H1 (cell line): Measurements from ENCODE around the gene KRT80. TPM values are rescaled to one million over a fixed set of nuclear protein-coding genes. Genes with fewer than 3 reads are reported as not detected.

Experiments used
- CBX8 ChIP-seq: fragments of 300-800, 300-1000 bp; sonication (generic); IDR thresholded peaks from 2 replicates; pipeline ENCODE4 v1.7.1; 2016; ENCODE audit warnings: low read depth, low read length, borderline replicate concordance
- CHD1 ChIP-seq: IDR thresholded peaks from 2 replicates; pipeline ENCODE4 v1.6.1; 2012; ENCODE audit warnings: low read depth, low read length, improper control_type of control experiment
- CREB1 ChIP-seq: IDR thresholded peaks from 2 replicates; pipeline ENCODE4 v1.6.1; 2012; ENCODE audit warnings: inconsistent platforms
- HDAC6 ChIP-seq: IDR thresholded peaks from one replicate; pipeline ENCODE4 v1.7.1; 2012; ENCODE audit warnings: low read depth, mild to moderate bottlenecking, inconsistent platforms, low read length, moderate library complexity
- NANOG ChIP-seq: IDR thresholded peaks from 2 replicates; pipeline ENCODE4 v1.6.1; 2011; ENCODE audit warnings: low read length, low read depth, mild to moderate bottlenecking, inconsistent platforms; ENCODE audit not compliant: insufficient read depth, poor library complexity, severe bottlenecking
- PHF8 ChIP-seq: fragments of 200-600 bp; sonication (generic); conservative IDR thresholded peaks from 2 replicates; pipeline ENCODE4 v1.7.1; 2012; ENCODE audit warnings: low read depth, mild to moderate bottlenecking, inconsistent platforms, low read length, moderate library complexity
- POLR2A ChIP-seq, 2 experiments: IDR thresholded peaks; 1 replicate in 1 of 2; 2 replicates in 1 of 2; pipeline ENCODE4 v1.6.1; 2011; ENCODE audit warnings: low read depth in 2 of 2, low read length in 2 of 2, mild to moderate bottlenecking in 2 of 2; ENCODE audit errors: control extremely low read depth in 1 of 2
- RXRA ChIP-seq: IDR thresholded peaks from 2 replicates; pipeline ENCODE4 v1.6.1; 2011; ENCODE audit warnings: low read depth, mild to moderate bottlenecking, low read length, moderate library complexity; ENCODE audit not compliant: insufficient read depth
- SIRT6 ChIP-seq: IDR thresholded peaks from one replicate; pipeline ENCODE4 v1.7.1; 2012; ENCODE audit warnings: low read length, inconsistent platforms
- TBP ChIP-seq: IDR thresholded peaks from 2 replicates; pipeline ENCODE4 v1.6.1; 2011; ENCODE audit warnings: low read depth, low read length, improper control_type of control experiment
- ZNF274 ChIP-seq: IDR thresholded peaks from 2 replicates; pipeline ENCODE4 v1.7.0; 2012; ENCODE audit warnings: low read length, borderline replicate concordance; ENCODE audit errors: extremely low read depth
- polyA plus RNA-seq, 7 experiments: library from polyadenylated mRNA; depleted of rRNA in 3 of 7; stranded (reverse) in 5 of 7; unstranded in 2 of 7; fragments of >200 nt in 5 of 7; fragments of 200-250 nt in 2 of 7; gene quantifications; 1 replicate in 5 of 7; 2 replicates in 1 of 7; 4 replicates in 1 of 7; pipeline versions ENCODE4 v1.2.1 to v1.2.3, GENCODE V29; 2011 to 2013; ENCODE audit warnings: missing spikeins in 2 of 7, mixed read lengths in 2 of 7
- total RNA-seq: library from RNA; stranded (reverse); fragmentation: NEBNext Ultra II Directional; extraction: Animal tissue kit (Norgen Biotek cat#: 25700); gene quantifications from 2 replicates; pipeline ENCODE4 v1.2.1, GENCODE V29; 2021
- TF ChIP-seq, protein P1 (sequence below): fragments of 300-600 bp; sonication (generic); IDR thresholded peaks from 2 replicates; pipeline ENCODE4 v1.7.1; 2012; ENCODE audit warnings: low read length, moderate library complexity, mild to moderate bottlenecking, inconsistent platforms; ENCODE audit not compliant: insufficient replicate concordance
- TF ChIP-seq, protein P2 (sequence below): IDR thresholded peaks from 2 replicates; pipeline ENCODE4 v1.6.1; 2011; ENCODE audit warnings: low read depth, mild to moderate bottlenecking, low read length; ENCODE audit not compliant: insufficient read depth

Gene KRT80
- total and polyA plus RNA-seq, 2 of the 8 experiments (the other 6 are each of a cell fraction or from before 2014, with no cell fraction given) = 0.05 TPM; not detected in 1

DNA sequence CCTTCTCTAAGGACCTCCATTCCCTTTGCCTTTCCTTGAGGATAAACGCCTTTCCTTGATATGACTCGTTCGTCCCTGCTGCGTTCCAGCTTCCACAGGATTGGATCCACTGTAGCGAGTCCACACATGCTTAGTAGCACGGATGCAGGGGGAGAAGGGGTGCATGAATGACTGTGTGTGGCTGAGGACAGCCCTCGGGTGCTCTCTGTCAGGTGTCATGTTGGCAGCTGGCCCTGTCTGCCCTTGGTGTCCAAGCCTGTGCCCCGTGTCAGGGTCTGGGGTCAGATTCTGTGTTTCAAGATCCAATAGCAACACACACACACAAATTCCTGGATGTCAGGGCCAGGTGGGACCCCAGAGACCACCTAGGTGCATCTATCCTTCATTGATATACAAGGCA, 17.5 kb upstream of the KRT80 start (continued):
- TF ChIP-seq, protein P1, sequence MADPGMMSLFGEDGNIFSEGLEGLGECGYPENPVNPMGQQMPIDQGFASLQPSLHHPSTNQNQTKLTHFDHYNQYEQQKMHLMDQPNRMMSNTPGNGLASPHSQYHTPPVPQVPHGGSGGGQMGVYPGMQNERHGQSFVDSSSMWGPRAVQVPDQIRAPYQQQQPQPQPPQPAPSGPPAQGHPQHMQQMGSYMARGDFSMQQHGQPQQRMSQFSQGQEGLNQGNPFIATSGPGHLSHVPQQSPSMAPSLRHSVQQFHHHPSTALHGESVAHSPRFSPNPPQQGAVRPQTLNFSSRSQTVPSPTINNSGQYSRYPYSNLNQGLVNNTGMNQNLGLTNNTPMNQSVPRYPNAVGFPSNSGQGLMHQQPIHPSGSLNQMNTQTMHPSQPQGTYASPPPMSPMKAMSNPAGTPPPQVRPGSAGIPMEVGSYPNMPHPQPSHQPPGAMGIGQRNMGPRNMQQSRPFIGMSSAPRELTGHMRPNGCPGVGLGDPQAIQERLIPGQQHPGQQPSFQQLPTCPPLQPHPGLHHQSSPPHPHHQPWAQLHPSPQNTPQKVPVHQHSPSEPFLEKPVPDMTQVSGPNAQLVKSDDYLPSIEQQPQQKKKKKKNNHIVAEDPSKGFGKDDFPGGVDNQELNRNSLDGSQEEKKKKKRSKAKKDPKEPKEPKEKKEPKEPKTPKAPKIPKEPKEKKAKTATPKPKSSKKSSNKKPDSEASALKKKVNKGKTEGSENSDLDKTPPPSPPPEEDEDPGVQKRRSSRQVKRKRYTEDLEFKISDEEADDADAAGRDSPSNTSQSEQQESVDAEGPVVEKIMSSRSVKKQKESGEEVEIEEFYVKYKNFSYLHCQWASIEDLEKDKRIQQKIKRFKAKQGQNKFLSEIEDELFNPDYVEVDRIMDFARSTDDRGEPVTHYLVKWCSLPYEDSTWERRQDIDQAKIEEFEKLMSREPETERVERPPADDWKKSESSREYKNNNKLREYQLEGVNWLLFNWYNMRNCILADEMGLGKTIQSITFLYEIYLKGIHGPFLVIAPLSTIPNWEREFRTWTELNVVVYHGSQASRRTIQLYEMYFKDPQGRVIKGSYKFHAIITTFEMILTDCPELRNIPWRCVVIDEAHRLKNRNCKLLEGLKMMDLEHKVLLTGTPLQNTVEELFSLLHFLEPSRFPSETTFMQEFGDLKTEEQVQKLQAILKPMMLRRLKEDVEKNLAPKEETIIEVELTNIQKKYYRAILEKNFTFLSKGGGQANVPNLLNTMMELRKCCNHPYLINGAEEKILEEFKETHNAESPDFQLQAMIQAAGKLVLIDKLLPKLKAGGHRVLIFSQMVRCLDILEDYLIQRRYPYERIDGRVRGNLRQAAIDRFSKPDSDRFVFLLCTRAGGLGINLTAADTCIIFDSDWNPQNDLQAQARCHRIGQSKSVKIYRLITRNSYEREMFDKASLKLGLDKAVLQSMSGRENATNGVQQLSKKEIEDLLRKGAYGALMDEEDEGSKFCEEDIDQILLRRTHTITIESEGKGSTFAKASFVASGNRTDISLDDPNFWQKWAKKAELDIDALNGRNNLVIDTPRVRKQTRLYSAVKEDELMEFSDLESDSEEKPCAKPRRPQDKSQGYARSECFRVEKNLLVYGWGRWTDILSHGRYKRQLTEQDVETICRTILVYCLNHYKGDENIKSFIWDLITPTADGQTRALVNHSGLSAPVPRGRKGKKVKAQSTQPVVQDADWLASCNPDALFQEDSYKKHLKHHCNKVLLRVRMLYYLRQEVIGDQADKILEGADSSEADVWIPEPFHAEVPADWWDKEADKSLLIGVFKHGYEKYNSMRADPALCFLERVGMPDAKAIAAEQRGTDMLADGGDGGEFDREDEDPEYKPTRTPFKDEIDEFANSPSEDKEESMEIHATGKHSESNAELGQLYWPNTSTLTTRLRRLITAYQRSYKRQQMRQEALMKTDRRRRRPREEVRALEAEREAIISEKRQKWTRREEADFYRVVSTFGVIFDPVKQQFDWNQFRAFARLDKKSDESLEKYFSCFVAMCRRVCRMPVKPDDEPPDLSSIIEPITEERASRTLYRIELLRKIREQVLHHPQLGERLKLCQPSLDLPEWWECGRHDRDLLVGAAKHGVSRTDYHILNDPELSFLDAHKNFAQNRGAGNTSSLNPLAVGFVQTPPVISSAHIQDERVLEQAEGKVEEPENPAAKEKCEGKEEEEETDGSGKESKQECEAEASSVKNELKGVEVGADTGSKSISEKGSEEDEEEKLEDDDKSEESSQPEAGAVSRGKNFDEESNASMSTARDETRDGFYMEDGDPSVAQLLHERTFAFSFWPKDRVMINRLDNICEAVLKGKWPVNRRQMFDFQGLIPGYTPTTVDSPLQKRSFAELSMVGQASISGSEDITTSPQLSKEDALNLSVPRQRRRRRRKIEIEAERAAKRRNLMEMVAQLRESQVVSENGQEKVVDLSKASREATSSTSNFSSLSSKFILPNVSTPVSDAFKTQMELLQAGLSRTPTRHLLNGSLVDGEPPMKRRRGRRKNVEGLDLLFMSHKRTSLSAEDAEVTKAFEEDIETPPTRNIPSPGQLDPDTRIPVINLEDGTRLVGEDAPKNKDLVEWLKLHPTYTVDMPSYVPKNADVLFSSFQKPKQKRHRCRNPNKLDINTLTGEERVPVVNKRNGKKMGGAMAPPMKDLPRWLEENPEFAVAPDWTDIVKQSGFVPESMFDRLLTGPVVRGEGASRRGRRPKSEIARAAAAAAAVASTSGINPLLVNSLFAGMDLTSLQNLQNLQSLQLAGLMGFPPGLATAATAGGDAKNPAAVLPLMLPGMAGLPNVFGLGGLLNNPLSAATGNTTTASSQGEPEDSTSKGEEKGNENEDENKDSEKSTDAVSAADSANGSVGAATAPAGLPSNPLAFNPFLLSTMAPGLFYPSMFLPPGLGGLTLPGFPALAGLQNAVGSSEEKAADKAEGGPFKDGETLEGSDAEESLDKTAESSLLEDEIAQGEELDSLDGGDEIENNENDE = no peak
- TF ChIP-seq TBP = no peak
- no peak for TF ChIP-seq ZNF274
- TF ChIP-seq, protein P2, sequence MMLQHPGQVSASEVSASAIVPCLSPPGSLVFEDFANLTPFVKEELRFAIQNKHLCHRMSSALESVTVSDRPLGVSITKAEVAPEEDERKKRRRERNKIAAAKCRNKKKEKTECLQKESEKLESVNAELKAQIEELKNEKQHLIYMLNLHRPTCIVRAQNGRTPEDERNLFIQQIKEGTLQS = no peak
- no peak for TF ChIP-seq CHD1
- TF ChIP-seq RXRA = no peak
- TF ChIP-seq POLR2A (IDR thresholded peaks at IDR 0.05; ENCODE audit: control extremely low read depth in 1 of 2, low read depth in 2 of 2, low read length in 2 of 2) = no peak
- TF ChIP-seq HDAC6 = no peak
- TF ChIP-seq SIRT6 = no peak
- no peak for TF ChIP-seq PHF8
- no peak for TF ChIP-seq CREB1
- no peak for TF ChIP-seq CBX8
- TF ChIP-seq NANOG = no peak
